ENCODE measurements around the gene RHOU. TPM values are rescaled to one million over a fixed set of nuclear protein-coding genes. Genes with fewer than 3 reads are reported as not detected.

The RHOU gene
- total and polyA plus RNA-seq, 2 of the 13 experiments (the other 11 are each of a cell fraction or from before 2014, with no cell fraction given), result 11.9 to 18.5 TPM

DNA sequence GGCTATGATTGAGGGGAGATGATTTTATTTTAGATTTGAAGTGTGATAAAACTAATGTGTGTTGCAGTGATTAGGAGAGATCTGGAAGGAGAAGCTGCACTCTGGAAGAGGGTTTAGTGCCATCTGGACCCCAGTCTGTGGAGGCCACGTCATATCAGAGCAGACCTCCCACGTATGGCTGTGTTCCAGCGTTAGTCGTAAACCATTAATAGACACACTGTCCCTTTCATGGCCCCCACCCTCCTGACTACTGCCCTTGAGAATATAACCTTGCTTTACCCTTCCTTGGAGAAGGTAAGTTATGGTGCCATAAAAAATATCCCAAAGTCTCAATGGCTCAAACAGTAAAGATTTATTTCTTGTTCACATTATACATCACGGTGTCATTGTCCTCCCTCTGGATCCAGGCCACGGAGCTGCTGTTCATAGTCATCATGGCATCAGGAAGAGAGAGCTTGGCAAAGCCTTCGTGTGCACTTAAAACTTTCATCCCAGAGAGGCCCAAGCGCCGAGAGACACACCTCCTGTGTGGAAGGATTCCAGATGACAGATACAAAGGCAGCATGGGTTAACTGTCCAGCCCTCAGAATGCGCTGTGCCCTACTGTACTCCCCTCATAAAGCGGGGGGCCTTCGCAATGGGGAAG lies 33.2 kb downstream of the RHOU start (continued):
- no peak for TF ChIP-seq ZNF510 (CRISPR knock-in tag; IDR thresholded peaks at IDR 0.05; ENCODE audit: low read depth)
- no peak for TF ChIP-seq HMG20B (CRISPR knock-in tag; conservative IDR thresholded peaks at IDR 0.05)
- TF ChIP-seq ZFP36 (IDR thresholded peaks at IDR 0.05; ENCODE audit: borderline replicate concordance, low read depth, low read length, partially characterized antibody), result no peak
- TF ChIP-seq TBX2 (CRISPR knock-in tag; IDR thresholded peaks at IDR 0.05; ENCODE audit: borderline replicate concordance), result no peak

DNA sequence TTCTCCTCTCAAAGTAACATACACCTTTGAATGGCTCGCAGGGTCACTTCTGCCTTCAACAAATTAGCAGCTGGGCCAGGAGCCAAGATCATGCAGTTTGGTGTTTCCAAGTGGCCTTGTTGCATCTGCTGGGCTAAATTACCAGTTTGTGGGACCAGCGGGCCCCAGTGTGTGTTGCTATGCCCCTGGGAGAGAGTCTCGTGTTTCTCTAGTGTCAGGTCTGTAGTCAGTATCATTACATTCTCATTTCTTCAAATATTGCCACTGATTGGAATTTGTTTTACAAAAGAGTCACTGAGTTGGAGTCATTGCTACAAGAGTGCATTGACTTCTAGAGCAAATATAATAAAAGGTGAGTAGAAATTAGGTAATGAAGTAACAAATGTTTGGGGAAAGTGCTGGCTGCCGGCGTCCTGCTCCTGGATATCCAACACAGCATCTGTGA lies 35.5 kb downstream of the RHOU start:
- Histone ChIP-seq H3K9ac (ENCODE audit: insufficient read depth, low read depth, low read length) (no peak overlapping the region), H3K27ac (ENCODE audit: extremely low read length, insufficient read depth, low read length) (no peak overlapping the region), H3K4me2 (ENCODE audit: low read depth, low read length) (no peak overlapping the region), H4K20me1 (ENCODE audit: insufficient read depth, low read length) (no peaks in the 10 kb centered on the region), H3K4me1 (ENCODE audit: insufficient read depth, low read length) (peaks cover 34% of the 10 kb centered on the region), H3K9me3 (ENCODE audit: low read length) (no peaks in the 10 kb centered on the region), H2AFZ (ENCODE audit: low read length) (no peak overlapping the region), H3K27me3 (ENCODE audit: control insufficient read depth in 1 of 2, insufficient read depth in 2 of 2, low read length in 2 of 2) (peaks cover 0 to 6% of the 10 kb centered on the region in 2 experiments; a peak in 2 of 5 replicates), H3K36me3 (replicated peaks in 1 of 2; ENCODE audit: control insufficient read depth in 1 of 2, insufficient read depth in 2 of 2, low read length in 2 of 2) (no peaks in the 10 kb centered on the region), H3K79me2 (ENCODE audit: insufficient read depth, low read length) (no peaks in the 10 kb centered on the region), H3K4me3 (replicated peaks in 1 of 3; ENCODE audit: insufficient read depth in 1 of 3, low read depth in 2 of 3, low read length in 3 of 3) (no peak overlapping the region)
- POLR2A ChIA-PET, result no interaction called here
- no TSS peak for BruUV-seq (replicated peaks)
- no peak for DNase-seq (ENCODE audit: low spot score)
- CTCF ChIA-PET (ENCODE audit: low intra/inter-chr PET ratio, low total read pairs), result no interaction called here
- 1% methylated on average over 5 of the region's 5 CpGs for WGBS (ENCODE audit: low lambda C conversion rate)
- intact Hi-C loops (cut with micrococcal nuclease; ENCODE audit: unreplicated experiment) (loop anchor here (1.0 kb wide), 1 partner anchor 10 kb away; no protein-coding TSS in a partner anchor), in situ Hi-C loops (cut with HindIII; ENCODE audit: extremely low pct_ligation_motif_present, low pct_unique_long_range_greater_than_20kb) (no loop called here)
- no peak for TF ChIP-seq TCF7 (IDR thresholded peaks at IDR 0.05; ENCODE audit: low read depth)
- no peak for TF ChIP-seq ZNF577 (CRISPR knock-in tag; IDR thresholded peaks at IDR 0.05; ENCODE audit: borderline replicate concordance, low read depth)
- no peak for TF ChIP-seq ZNF138 (CRISPR knock-in tag; IDR thresholded peaks at IDR 0.05; ENCODE audit: low read depth)
- TF ChIP-seq ZNF547 (CRISPR knock-in tag; IDR thresholded peaks at IDR 0.05), result no peak
- no peak for TF ChIP-seq SMAD1 (CRISPR knock-in tag; IDR thresholded peaks at IDR 0.05; ENCODE audit: borderline replicate concordance, low read depth)
- TF ChIP-seq, protein P1, sequence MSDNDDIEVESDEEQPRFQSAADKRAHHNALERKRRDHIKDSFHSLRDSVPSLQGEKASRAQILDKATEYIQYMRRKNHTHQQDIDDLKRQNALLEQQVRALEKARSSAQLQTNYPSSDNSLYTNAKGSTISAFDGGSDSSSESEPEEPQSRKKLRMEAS (IDR thresholded peaks at IDR 0.05), result no peak
- no peak for TF ChIP-seq REPIN1 (CRISPR knock-in tag; IDR thresholded peaks at IDR 0.05; ENCODE audit: borderline replicate concordance, low read depth)
- TF ChIP-seq, protein P2, sequence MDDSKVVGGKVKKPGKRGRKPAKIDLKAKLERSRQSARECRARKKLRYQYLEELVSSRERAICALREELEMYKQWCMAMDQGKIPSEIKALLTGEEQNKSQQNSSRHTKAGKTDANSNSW (CRISPR knock-in tag; IDR thresholded peaks at IDR 0.05; ENCODE audit: borderline replicate concordance), result no peak
- TF ChIP-seq HNF4G (IDR thresholded peaks at IDR 0.05; ENCODE audit: borderline replicate concordance, low read depth, low read length), result no peak
- no peak for TF ChIP-seq HNF4G (CRISPR knock-in tag; IDR thresholded peaks at IDR 0.05; ENCODE audit: borderline replicate concordance, low read depth)
- TF ChIP-seq KDM5A (IDR thresholded peaks at IDR 0.05; ENCODE audit: borderline replicate concordance, low read length), result no peak
- TF ChIP-seq MXD4 (CRISPR knock-in tag; IDR thresholded peaks at IDR 0.05), result no peak
- TF ChIP-seq KMT2B (CRISPR knock-in tag; IDR thresholded peaks at IDR 0.05), result no peak
- no peak for TF ChIP-seq POLR2AphosphoS5 (IDR thresholded peaks at IDR 0.05; ENCODE audit: low read depth, low read length)
- no peak for TF ChIP-seq DNMT1 (CRISPR knock-in tag; IDR thresholded peaks at IDR 0.05)
- no peak for TF ChIP-seq ZNF781 (CRISPR knock-in tag; IDR thresholded peaks at IDR 0.05; ENCODE audit: borderline replicate concordance, not compliant biosample characterization)
- ATAC-seq, result no peak
- FAIRE-seq, result no peak

Data from HepG2 (cell line).